ENCODE data around the gene PLEKHG2.

Gene PLEKHG2

DNA sequence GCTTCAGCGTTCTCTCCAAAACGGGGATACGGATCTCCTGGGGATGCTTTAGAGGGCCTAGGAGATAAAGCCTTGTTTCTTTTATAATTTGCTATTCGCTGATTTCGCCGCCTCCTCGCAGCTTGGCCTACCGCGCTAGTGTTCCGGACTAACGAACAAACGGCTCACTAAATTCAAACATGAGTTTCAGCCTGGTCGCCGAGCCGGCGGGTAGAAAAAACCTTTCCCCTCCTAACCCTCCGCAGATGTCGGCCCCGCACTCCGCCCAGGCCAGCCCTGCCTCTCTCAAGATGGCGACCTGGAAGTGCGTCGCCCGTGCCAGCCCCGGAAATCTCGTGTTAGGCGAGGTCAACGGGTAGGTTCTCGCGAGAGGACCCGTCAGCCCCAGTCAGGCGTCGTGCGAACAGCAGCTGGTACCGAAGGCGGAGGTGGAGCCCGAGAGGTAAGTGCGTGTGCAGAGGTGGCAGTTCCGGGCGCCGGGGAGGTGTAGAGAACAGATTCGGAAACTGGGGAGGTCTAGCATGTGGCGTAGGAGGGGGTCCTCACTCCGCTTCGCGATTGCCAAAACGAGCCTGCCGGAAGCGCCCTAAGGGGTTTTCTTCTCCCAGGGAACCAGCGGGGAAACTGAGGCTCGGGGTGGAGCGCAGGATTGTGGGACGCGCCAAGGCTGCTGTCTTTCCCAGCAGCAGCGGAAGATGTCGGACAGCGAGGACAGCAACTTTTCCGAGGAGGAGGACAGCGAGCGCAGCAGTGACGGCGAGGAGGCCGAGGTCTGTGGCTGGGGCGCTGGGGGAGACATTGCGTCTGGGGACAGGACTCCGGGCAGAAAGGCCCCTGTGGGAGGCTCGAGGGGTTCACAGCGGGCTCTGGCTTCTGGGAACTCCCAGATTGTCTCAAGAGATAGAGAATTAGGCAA, 33.0 kb downstream of the PLEKHG2 start, which contains the start of gene SUPT5H:
SUPT5H (plus strand) TSS at position 387 of the 916 bp plus-strand sequence; CDS start at position 696, 309 bp downstream.
- peak within 1 kb of the TSS; percentile 99 for H3K9ac ChIP-seq (ENCODE audit: low read depth, low read length, poor library complexity)
- WGBS, 2 donors (ENCODE audit: extremely low coverage in 2 of 2, insufficient read length in 2 of 2, insufficient replicate concordance in 1 of 2): no CpG with 5 or more reads among the region's 68 CpGs
- peak within 1 kb of the TSS; percentile 77 for H3K14ac ChIP-seq (ENCODE audit: low read length)
- H4K91ac ChIP-seq (ENCODE audit: low read depth, low read length, poor library complexity): no peak within 1 kb of the TSS
- H4K8ac ChIP-seq (ENCODE audit: low read depth, low read length): no peak within 1 kb of the TSS
- H2AK5ac ChIP-seq (ENCODE audit: low read depth, low read length): peak within 1 kb of the TSS; percentile 77
- DNase-seq (ENCODE audit: low spot score): peak; percentile 94
- H3K27ac ChIP-seq (replicated peaks; ENCODE audit: low read length): peak within 1 kb of the TSS; percentile 71
- no peaks in the 10 kb centered on the region for H3K27me3 ChIP-seq (ENCODE audit: control insufficient read depth in 3 of 3, insufficient read depth in 3 of 3, low read depth in 1 of 3, low read length in 3 of 3)
- H2AFZ ChIP-seq (ENCODE audit: low read length): peak within 1 kb of the TSS; percentile 88
- H3K4me2 ChIP-seq (ENCODE audit: insufficient read depth, low read length, poor library complexity, severe bottlenecking): peak within 1 kb of the TSS; percentile 78
- H2BK15ac ChIP-seq (ENCODE audit: low read length): peak within 1 kb of the TSS; percentile 54
- peaks cover 9 to 38% of the 10 kb centered on the region in 2 donors for H3K36me3 ChIP-seq (replicated peaks in 1 of 2; ENCODE audit: control insufficient read depth in 2 of 2, insufficient read depth in 2 of 2, low read length in 2 of 2)
- H3K23ac ChIP-seq (ENCODE audit: low read depth, low read length, poor library complexity): peak within 1 kb of the TSS; percentile 87
- H2BK5ac ChIP-seq (ENCODE audit: low read length): peak within 1 kb of the TSS; percentile 42
- no peaks in the 10 kb centered on the region for H3K9me3 ChIP-seq (replicated peaks in 1 of 2; ENCODE audit: control insufficient read depth in 2 of 2, insufficient read depth in 1 of 2, low read depth in 1 of 2, low read length in 2 of 2)
- H2BK12ac ChIP-seq (ENCODE audit: low read length): no peak within 1 kb of the TSS
- H2BK120ac ChIP-seq (ENCODE audit: low read depth, low read length): no peak within 1 kb of the TSS
- H3K4me1 ChIP-seq (ENCODE audit: control insufficient read depth in 2 of 2, insufficient read depth in 1 of 2, low read depth in 1 of 2, low read length in 2 of 2): peaks cover 3 to 6% of the 10 kb centered on the region in 2 donors
- peak within 1 kb of the TSS; percentile 93 for H3K18ac ChIP-seq (ENCODE audit: low read length)
- peaks cover 22% of the 10 kb centered on the region for H3K79me1 ChIP-seq (ENCODE audit: low read depth, low read length)
- H3K4me3 ChIP-seq (ENCODE audit: low read length in 2 of 2): peak within 1 kb of the TSS; percentile 97 to 98
- H3K4ac ChIP-seq (ENCODE audit: low read length): no peak within 1 kb of the TSS

DNA sequence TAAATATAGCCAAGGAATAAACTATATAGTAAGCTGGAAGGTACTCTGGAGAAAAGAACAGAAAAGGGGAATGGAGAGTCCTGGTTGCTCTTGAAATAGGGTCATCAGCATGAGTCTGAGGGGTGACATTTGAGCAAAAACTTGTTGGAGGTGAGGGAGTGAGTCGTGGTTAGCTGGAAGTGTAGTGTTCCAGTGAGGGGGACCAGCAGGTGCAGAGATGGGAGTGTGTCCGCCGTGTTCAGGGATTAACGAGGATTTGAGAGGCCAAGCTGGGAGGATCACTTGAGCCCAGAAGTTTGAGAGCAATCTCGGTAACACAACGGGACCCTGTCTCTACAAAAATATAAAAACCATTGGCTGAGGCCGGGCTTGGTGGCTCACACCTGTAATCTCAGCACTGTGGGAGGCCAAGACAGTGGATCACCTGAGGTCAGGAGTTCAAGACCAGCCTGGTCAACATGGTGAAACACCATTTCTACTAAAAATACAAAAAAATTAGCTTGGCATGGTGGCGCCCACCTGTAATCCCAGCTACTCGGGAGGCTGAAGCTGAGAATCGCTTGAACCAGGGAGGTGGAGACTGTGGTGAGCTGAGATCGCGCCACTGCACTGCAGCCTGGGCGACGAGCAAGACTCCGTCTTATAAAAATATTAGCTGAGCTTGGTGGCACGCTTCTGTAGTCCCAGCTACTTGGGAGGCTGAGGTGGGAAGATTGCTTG, 34.1 kb downstream of the PLEKHG2 start:
- Histone ChIP-seq H3K4ac (ENCODE audit: low read length) (no peak overlapping the region), H2BK12ac (ENCODE audit: low read length) (no peak overlapping the region), H3K4me3 (ENCODE audit: low read length in 2 of 2) (peak overlapping the region; percentile 15 to 98), H2BK120ac (ENCODE audit: low read depth, low read length) (no peak overlapping the region), H3K4me2 (ENCODE audit: insufficient read depth, low read length, poor library complexity, severe bottlenecking) (no peak overlapping the region), H3K9ac (ENCODE audit: low read depth, low read length, poor library complexity) (no peak overlapping the region), H3K27me3 (ENCODE audit: control insufficient read depth in 3 of 3, insufficient read depth in 3 of 3, low read depth in 1 of 3, low read length in 3 of 3) (no peaks in the 10 kb centered on the region), H3K4me1 (ENCODE audit: control insufficient read depth in 2 of 2, insufficient read depth in 1 of 2, low read depth in 1 of 2, low read length in 2 of 2) (peaks cover 3 to 6% of the 10 kb centered on the region in 2 donors), H2BK5ac (ENCODE audit: low read length) (no peak overlapping the region), H3K9me3 (replicated peaks in 1 of 2; ENCODE audit: control insufficient read depth in 2 of 2, insufficient read depth in 1 of 2, low read depth in 1 of 2, low read length in 2 of 2) (no peaks in the 10 kb centered on the region), H3K79me1 (ENCODE audit: low read depth, low read length) (peaks cover 25% of the 10 kb centered on the region), H3K18ac (ENCODE audit: low read length) (no peak overlapping the region), H2AFZ (ENCODE audit: low read length) (no peak overlapping the region), H3K36me3 (replicated peaks in 1 of 2; ENCODE audit: control insufficient read depth in 2 of 2, insufficient read depth in 2 of 2, low read length in 2 of 2) (peaks cover 12 to 45% of the 10 kb centered on the region in 2 donors), H2BK15ac (ENCODE audit: low read length) (no peak overlapping the region), H4K8ac (ENCODE audit: low read depth, low read length) (no peak overlapping the region), H4K91ac (ENCODE audit: low read depth, low read length, poor library complexity) (no peak overlapping the region), H3K27ac (replicated peaks; ENCODE audit: low read length) (no peak overlapping the region), H2AK5ac (ENCODE audit: low read depth, low read length) (no peak overlapping the region), H3K23ac (ENCODE audit: low read depth, low read length, poor library complexity) (no peak overlapping the region), H3K14ac (ENCODE audit: low read length) (no peak overlapping the region)
- no CpG with 5 or more reads among the region's 16 CpGs for WGBS, 2 donors (ENCODE audit: extremely low coverage in 2 of 2, insufficient read length in 2 of 2, insufficient replicate concordance in 1 of 2)
- no peak for DNase-seq (ENCODE audit: low spot score)

- H3K4me2 ChIP-seq (ENCODE audit: insufficient read depth, low read length, poor library complexity, severe bottlenecking): no peak overlapping the region
- no peak overlapping the region for H2BK12ac ChIP-seq (ENCODE audit: low read length)
- H3K14ac ChIP-seq (ENCODE audit: low read length): no peak overlapping the region
- H3K36me3 ChIP-seq (replicated peaks in 1 of 2; ENCODE audit: control insufficient read depth in 2 of 2, insufficient read depth in 2 of 2, low read length in 2 of 2): peaks cover 18 to 62% of the 10 kb centered on the region in 2 donors
- no peak overlapping the region for H2BK5ac ChIP-seq (ENCODE audit: low read length)
- H3K4ac ChIP-seq (ENCODE audit: low read length): no peak overlapping the region
- H3K4me1 ChIP-seq (ENCODE audit: control insufficient read depth in 2 of 2, insufficient read depth in 1 of 2, low read depth in 1 of 2, low read length in 2 of 2): peaks cover 3 to 6% of the 10 kb centered on the region in 2 donors
- no peak overlapping the region for H3K4me3 ChIP-seq (ENCODE audit: low read length in 2 of 2)
- no peak overlapping the region for H3K9ac ChIP-seq (ENCODE audit: low read depth, low read length, poor library complexity)
- H3K27ac ChIP-seq (replicated peaks; ENCODE audit: low read length): no peak overlapping the region
- H3K79me1 ChIP-seq (ENCODE audit: low read depth, low read length): peaks cover 27% of the 10 kb centered on the region
- no peak overlapping the region for H4K8ac ChIP-seq (ENCODE audit: low read depth, low read length)
- no peak overlapping the region for H3K23ac ChIP-seq (ENCODE audit: low read depth, low read length, poor library complexity)
- DNase-seq (ENCODE audit: low spot score): no peak
- no peak overlapping the region for H2BK15ac ChIP-seq (ENCODE audit: low read length)
- H2BK120ac ChIP-seq (ENCODE audit: low read depth, low read length): no peak overlapping the region
- H4K91ac ChIP-seq (ENCODE audit: low read depth, low read length, poor library complexity): no peak overlapping the region
- H3K18ac ChIP-seq (ENCODE audit: low read length): no peak overlapping the region
- H3K9me3 ChIP-seq (replicated peaks in 1 of 2; ENCODE audit: control insufficient read depth in 2 of 2, insufficient read depth in 1 of 2, low read depth in 1 of 2, low read length in 2 of 2): no peaks in the 10 kb centered on the region
- no CpG with 5 or more reads among the region's 3 CpGs for WGBS, 2 donors (ENCODE audit: extremely low coverage in 2 of 2, insufficient read length in 2 of 2, insufficient replicate concordance in 1 of 2)
- H2AFZ ChIP-seq (ENCODE audit: low read length): no peak overlapping the region
- no peak overlapping the region for H2AK5ac ChIP-seq (ENCODE audit: low read depth, low read length)
- no peaks in the 10 kb centered on the region for H3K27me3 ChIP-seq (ENCODE audit: control insufficient read depth in 3 of 3, insufficient read depth in 3 of 3, low read depth in 1 of 3, low read length in 3 of 3)
Observed at GRCh38 chr19:39448271-39448670, 35.8 kb downstream of the PLEKHG2 start.

Data from neuronal stem cell (in vitro differentiated cells).